CD8-positive, alpha-beta memory T cell (primary cell): ENCODE data around the gene WDR18. TPM values are rescaled to one million over a fixed set of nuclear protein-coding genes. Genes with fewer than 3 reads are reported as not detected.
A peak's percentile ranks its signal among the peaks of the same experiment; 100 is the strongest.

Source experiments
- CTCF ChIA-PET: fragments of 350-600 bp; sonication (Branson Sonifier 250); formaldehyde crosslinking; loops from one replicate; lab custom pipeline; 2021; ENCODE audit warnings: antibody characterized with exemption; lab: Charles Lee
- POLR2A ChIA-PET: fragments of 350-600 bp; sonication (Branson Sonifier 250); formaldehyde crosslinking; loops from one replicate; lab custom pipeline; 2021; ENCODE audit warnings: antibody characterized with exemption; lab: Charles Lee
- DNase-seq, 5 donors: peaks; one replicate each; pipeline versions ENCODE4 v3.0.0 to v3.0.0-alpha.2; 2020 to 2022; ENCODE audit warnings: mixed read lengths in 1 of 5
- H3K27ac ChIP-seq: one replicate; pipeline ENCODE4 v1.7.0; 2013; ENCODE audit warnings: low read depth, mild to moderate bottlenecking, low read length, moderate library complexity
- H3K27me3 ChIP-seq: 2 replicates; pipeline ENCODE4 v1.7.0; 2013; ENCODE audit warnings: low read length, mild to moderate bottlenecking; ENCODE audit not compliant: insufficient read depth, poor library complexity, severe bottlenecking
- H3K36me3 ChIP-seq: 2 replicates; pipeline ENCODE4 v1.7.0; 2013; ENCODE audit warnings: mild to moderate bottlenecking, low read length, moderate library complexity; ENCODE audit not compliant: insufficient read depth
- H3K4me1 ChIP-seq: 2 replicates; pipeline ENCODE4 v1.7.0; 2013; ENCODE audit warnings: mild to moderate bottlenecking, low read length, moderate library complexity; ENCODE audit not compliant: insufficient read depth
- H3K4me3 ChIP-seq: 2 replicates; pipeline ENCODE4 v1.7.0; 2013; ENCODE audit warnings: mild to moderate bottlenecking, low read length
- H3K9me3 ChIP-seq: 2 replicates; pipeline ENCODE4 v1.7.0; 2013; ENCODE audit warnings: mild to moderate bottlenecking, low read length
- H3K27ac Mint-ChIP-seq, 8 donors: one replicate each; pipeline ENCODE4 v1.8.0; 2020 to 2021; ENCODE audit warnings: mixed read lengths in 8 of 8, mild to moderate bottlenecking in 6 of 8, inconsistent platforms in 3 of 8, moderate library complexity in 3 of 8
- H3K27me3 Mint-ChIP-seq, 2 donors: one replicate each; pipeline ENCODE4 v1.8.0; 2020 to 2021; ENCODE audit warnings: mixed read lengths in 2 of 2, mild to moderate bottlenecking in 1 of 2, moderate library complexity in 1 of 2
- H3K36me3 Mint-ChIP-seq, 3 donors: one replicate each; pipeline ENCODE4 v1.8.0; 2020 to 2021; ENCODE audit warnings: mixed read lengths in 3 of 3, inconsistent platforms in 1 of 3, mild to moderate bottlenecking in 1 of 3
- H3K4me1 Mint-ChIP-seq, 3 donors: one replicate each; pipeline ENCODE4 v1.8.0; 2020 to 2021; ENCODE audit warnings: mixed read lengths in 3 of 3, inconsistent platforms in 1 of 3, mild to moderate bottlenecking in 1 of 3
- H3K4me3 Mint-ChIP-seq, 7 donors: one replicate each; pipeline ENCODE4 v1.8.0; 2020 to 2021; ENCODE audit warnings: mixed read lengths in 7 of 7, mild to moderate bottlenecking in 6 of 7, moderate library complexity in 4 of 7, inconsistent platforms in 2 of 7
- H3K9me3 Mint-ChIP-seq, 5 donors: one replicate each; pipeline ENCODE4 v1.8.0; 2020 to 2022; ENCODE audit warnings: mixed read lengths in 5 of 5, mild to moderate bottlenecking in 3 of 5, moderate library complexity in 2 of 5, inconsistent platforms in 1 of 5
- polyA plus RNA-seq: library from polyadenylated mRNA; unstranded; fragments of 300-500 nt; fragmentation: Illumina TruSeq; gene quantifications from one replicate; pipeline ENCODE4 v1.2.3, GENCODE V29; 2021
- total RNA-seq, 2 experiments: library from RNA; stranded (reverse); gene quantifications; one replicate each; pipeline ENCODE4 v1.2.3, GENCODE V29; 2021

The WDR18 gene
- total and polyA plus RNA-seq, 3 experiments from 2014 or later = 61.3 to 133 (median 108) TPM

DNA sequence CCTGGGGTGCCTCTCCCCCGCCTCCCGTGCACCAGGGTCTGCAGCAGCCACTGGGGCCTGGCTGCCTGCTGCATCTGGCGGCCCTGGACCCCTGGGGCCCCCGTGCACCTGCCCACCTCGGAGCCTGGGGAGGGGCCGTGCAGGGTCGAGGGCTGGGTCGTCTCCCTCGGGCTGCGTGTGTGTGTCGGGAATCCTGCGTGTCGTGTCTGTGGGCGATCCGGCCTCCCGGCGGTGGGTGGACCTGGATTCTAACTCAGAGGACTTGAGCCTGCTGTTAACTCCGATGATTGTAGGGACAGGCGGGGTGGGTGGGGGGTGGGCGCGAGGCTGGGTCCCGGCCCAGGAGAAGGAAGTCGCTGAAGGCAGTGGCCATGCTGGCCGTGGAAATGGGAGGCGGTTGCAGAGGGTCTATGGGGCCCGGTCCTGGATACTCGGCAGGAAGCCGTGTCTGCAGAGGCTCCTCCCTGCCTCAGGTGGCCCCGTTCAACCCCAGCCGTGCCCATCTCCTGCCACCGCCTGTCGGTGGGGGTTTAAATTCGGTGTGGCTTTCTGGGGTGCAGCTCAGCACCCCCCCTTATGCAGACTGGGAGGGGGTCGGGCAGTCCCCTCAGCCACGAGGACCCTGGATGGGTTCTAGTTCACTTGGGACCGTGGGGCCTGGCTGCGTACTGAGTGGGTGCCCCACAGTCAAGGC lies 9.4 kb upstream of the WDR18 start:
- Mint-ChIP-seq H3K9me3 (peaks cover 4 to 7% (median 5%) of the 10 kb centered on the region in 5 donors), H3K4me3 (no peak overlapping the region), H3K36me3 (peaks cover 8 to 16% (median 15%) of the 10 kb centered on the region in 3 donors), H3K4me1 (no peaks in the 10 kb centered on the region), H3K27me3 (no peaks in the 10 kb centered on the region), H3K27ac (no peak overlapping the region)
- H3K27me3 ChIP-seq = no peaks in the 10 kb centered on the region
- H3K9me3 ChIP-seq = no peaks in the 10 kb centered on the region
- POLR2A ChIA-PET = no interaction called here
- H3K36me3 ChIP-seq = peaks cover 4% of the 10 kb centered on the region
- peak in 1 of 5 donors; percentile 32 for DNase-seq
- no peak overlapping the region for H3K4me3 ChIP-seq
- H3K27ac ChIP-seq = no peak overlapping the region
- no peaks in the 10 kb centered on the region for H3K4me1 ChIP-seq
- CTCF ChIA-PET = no interaction called here

GRCh38 chr19:976476-976875 lies 7.7 kb upstream of the WDR18 start:
- Mint-ChIP-seq H3K27ac (no peak overlapping the region), H3K4me1 (no peaks in the 10 kb centered on the region), H3K4me3 (no peak overlapping the region), H3K27me3 (no peaks in the 10 kb centered on the region), H3K9me3 (peaks cover 0 to 2% (median 0%) of the 10 kb centered on the region in 5 donors), H3K36me3 (peaks cover 2 to 7% (median 5%) of the 10 kb centered on the region in 3 donors)
- ChIA-PET CTCF (interaction anchor here (1.0 kb wide), 1 partner anchor 53 kb away, joined by 5 read pairs; no protein-coding TSS in a partner anchor), POLR2A (no interaction called here)
- H3K4me1 ChIP-seq = no peaks in the 10 kb centered on the region
- no peaks in the 10 kb centered on the region for H3K36me3 ChIP-seq
- H3K9me3 ChIP-seq = no peaks in the 10 kb centered on the region
- no peaks in the 10 kb centered on the region for H3K27me3 ChIP-seq
- H3K4me3 ChIP-seq = no peak overlapping the region
- DNase-seq = no peak
- no peak overlapping the region for H3K27ac ChIP-seq

GRCh38 chr19:977058-977464 lies 7.1 kb upstream of the WDR18 start:
- H3K4me1 ChIP-seq = no peaks in the 10 kb centered on the region
- no peak overlapping the region for H3K27ac ChIP-seq
- H3K9me3 Mint-ChIP-seq = peaks cover 0 to 2% (median 0%) of the 10 kb centered on the region in 5 donors
- no peak for DNase-seq
- H3K36me3 ChIP-seq = no peaks in the 10 kb centered on the region
- ChIA-PET POLR2A (no interaction called here), CTCF (interaction anchor here (1.0 kb wide), 1 partner anchor 54 kb away, joined by 5 read pairs; no protein-coding TSS in a partner anchor)
- no peak overlapping the region for H3K4me3 ChIP-seq
- H3K4me1 Mint-ChIP-seq = no peaks in the 10 kb centered on the region
- H3K27me3 Mint-ChIP-seq = no peaks in the 10 kb centered on the region
- H3K27me3 ChIP-seq = no peaks in the 10 kb centered on the region
- H3K9me3 ChIP-seq = no peaks in the 10 kb centered on the region
- H3K4me3 Mint-ChIP-seq = no peak overlapping the region
- peaks cover 2 to 5% (median 3%) of the 10 kb centered on the region in 3 donors for H3K36me3 Mint-ChIP-seq
- H3K27ac Mint-ChIP-seq = no peak overlapping the region

GRCh38 chr19:979318-979741 lies 4.8 kb upstream of the WDR18 start:
- Mint-ChIP-seq H3K4me1 (peaks cover 5 to 9% (median 8%) of the 10 kb centered on the region in 3 donors), H3K4me3 (no peak overlapping the region), H3K27me3 (no peaks in the 10 kb centered on the region), H3K9me3 (no peaks in the 10 kb centered on the region), H3K27ac (no peak overlapping the region), H3K36me3 (peaks cover 0 to 2% (median 0%) of the 10 kb centered on the region in 3 donors)
- H3K27me3 ChIP-seq = no peaks in the 10 kb centered on the region
- peaks cover 12% of the 10 kb centered on the region for H3K4me1 ChIP-seq
- POLR2A ChIA-PET = no interaction called here
- no peaks in the 10 kb centered on the region for H3K9me3 ChIP-seq
- H3K27ac ChIP-seq = peak overlapping the region; percentile 59
- CTCF ChIA-PET = interaction anchor here (0.9 to 1.1 kb wide), 3 partner anchors 31 to 85 kb away, joined by 3 to 4 read pairs (median 3); no protein-coding TSS in a partner anchor
- no peak for DNase-seq
- no peaks in the 10 kb centered on the region for H3K36me3 ChIP-seq
- no peak overlapping the region for H3K4me3 ChIP-seq

DNA sequence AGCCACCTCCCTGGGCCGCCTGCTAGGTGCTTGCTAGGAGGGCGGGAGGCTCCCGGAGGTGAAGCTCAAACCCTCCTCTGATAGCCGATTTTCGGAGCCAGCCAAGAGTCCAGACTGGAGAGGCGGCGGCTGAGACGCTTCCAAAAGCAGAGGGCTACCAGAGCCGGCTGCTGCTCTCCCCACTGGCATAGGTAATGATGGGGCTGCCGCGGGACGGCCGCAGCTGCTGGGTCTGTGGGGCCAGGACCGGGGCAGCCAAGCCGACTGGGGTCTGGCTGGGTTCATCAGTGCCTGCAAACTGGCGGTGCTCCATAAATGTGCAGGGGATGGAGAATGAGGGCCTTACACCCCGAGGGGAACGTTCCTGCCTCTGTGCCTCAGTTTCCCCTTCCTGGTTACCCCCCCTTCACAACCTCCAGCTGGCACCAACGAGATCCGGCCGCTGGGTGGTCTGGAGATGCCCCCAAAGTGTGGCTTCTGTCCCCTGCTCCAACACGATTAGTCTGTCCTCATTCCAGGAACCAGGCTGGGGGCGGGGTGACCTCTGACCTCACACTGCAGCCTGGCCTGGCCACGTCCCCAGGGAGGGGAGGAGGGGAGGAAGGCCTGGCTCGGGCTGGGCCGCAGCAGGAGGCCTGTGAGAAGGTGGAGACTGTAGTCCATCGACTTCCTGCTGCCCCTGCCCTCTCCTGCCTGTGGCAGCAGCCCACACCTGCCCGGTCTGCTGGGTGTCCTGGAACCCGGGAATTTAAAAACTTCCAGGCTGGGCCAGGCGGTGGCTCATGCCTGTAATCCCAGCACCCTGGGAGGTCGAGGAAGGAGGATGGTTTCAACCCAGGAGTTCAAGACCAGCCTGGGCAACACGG lies 3.8 kb upstream of the WDR18 start:
- H3K27ac Mint-ChIP-seq = peak overlapping the region in 1 of 8 donors; percentile 84
- H3K27me3 Mint-ChIP-seq = no peaks in the 10 kb centered on the region
- no peaks in the 10 kb centered on the region for H3K9me3 Mint-ChIP-seq
- Histone ChIP-seq H3K27ac (peak overlapping the region; percentile 64), H3K36me3 (no peaks in the 10 kb centered on the region), H3K27me3 (no peaks in the 10 kb centered on the region), H3K4me1 (peaks cover 18% of the 10 kb centered on the region), H3K9me3 (no peaks in the 10 kb centered on the region), H3K4me3 (no peak overlapping the region)
- peaks cover 9 to 18% (median 15%) of the 10 kb centered on the region in 3 donors for H3K4me1 Mint-ChIP-seq
- ChIA-PET CTCF (interaction anchor here (0.9 to 5.5 kb wide), 5 partner anchors 28 to 117 kb away, joined by 3 to 116 read pairs (median 4); no protein-coding TSS in a partner anchor), POLR2A (no interaction called here)
- no peak overlapping the region for H3K4me3 Mint-ChIP-seq
- DNase-seq = peak in 1 of 5 donors; percentile 44
- peaks cover 0 to 5% (median 0%) of the 10 kb centered on the region in 3 donors for H3K36me3 Mint-ChIP-seq

GRCh38 chr19:982567-983170 lies 1.5 kb upstream of the WDR18 start:
- Histone ChIP-seq H3K4me3 (no peak overlapping the region), H3K4me1 (peaks cover 18% of the 10 kb centered on the region), H3K9me3 (no peaks in the 10 kb centered on the region), H3K27me3 (no peaks in the 10 kb centered on the region), H3K36me3 (no peaks in the 10 kb centered on the region), H3K27ac (no peak overlapping the region)
- Mint-ChIP-seq H3K27me3 (no peaks in the 10 kb centered on the region), H3K4me3 (peak overlapping the region in 5 of 7 donors; percentile 17 to 38 (median 34)), H3K27ac (peak overlapping the region in 4 of 8 donors; percentile 38 to 74 (median 54)), H3K4me1 (peaks cover 15 to 24% (median 23%) of the 10 kb centered on the region in 3 donors), H3K36me3 (peaks cover 0 to 24% (median 0%) of the 10 kb centered on the region in 3 donors), H3K9me3 (no peaks in the 10 kb centered on the region)
- ChIA-PET POLR2A (interaction anchor here (2.1 kb wide), 1 partner anchor 60 kb away, joined by 11 read pairs; no protein-coding TSS in a partner anchor), CTCF (interaction anchor here (0.7 to 5.5 kb wide), 14 partner anchors 14 to 213 kb away, joined by 3 to 116 read pairs (median 6); partner anchors contain the start of genes CFD, RNU6-2 and TMEM259)
- peak; percentile 64 to 77 (median 70) for DNase-seq

GRCh38 chr19:986083-986482 lies 1.9 kb downstream of the WDR18 start:
- CTCF ChIA-PET = interaction anchor here (2.9 to 5.5 kb wide), 2 partner anchors 64 to 122 kb away, joined by 29 to 116 read pairs; no protein-coding TSS in a partner anchor

More at GRCh38 chr19:986083-986482, 1.9 kb downstream of the WDR18 start:
- H3K36me3 Mint-ChIP-seq = peaks cover 0 to 45% (median 0%) of the 10 kb centered on the region in 3 donors
- H3K4me3 Mint-ChIP-seq = peak overlapping the region in 6 of 7 donors; percentile 26 to 94 (median 90)
- H3K27me3 ChIP-seq = no peaks in the 10 kb centered on the region
- no peaks in the 10 kb centered on the region for H3K36me3 ChIP-seq
- H3K4me1 ChIP-seq = peaks cover 18% of the 10 kb centered on the region
- no peaks in the 10 kb centered on the region for H3K9me3 Mint-ChIP-seq
- POLR2A ChIA-PET = interaction anchor here (1.7 to 2.9 kb wide), 3 partner anchors 11 to 67 kb away, joined by 3 to 24 read pairs (median 18); no protein-coding TSS in a partner anchor
- no peak overlapping the region for H3K27ac ChIP-seq
- no peaks in the 10 kb centered on the region for H3K27me3 Mint-ChIP-seq
- H3K9me3 ChIP-seq = no peaks in the 10 kb centered on the region
- DNase-seq = peak in 1 of 5 donors; percentile 42
- peak overlapping the region in 2 of 8 donors; percentile 57 to 85 for H3K27ac Mint-ChIP-seq
- H3K4me3 ChIP-seq = no peak overlapping the region
- H3K4me1 Mint-ChIP-seq = peaks cover 15 to 30% (median 24%) of the 10 kb centered on the region in 3 donors
